Neural progenitor cell (in vitro differentiated cells): ENCODE measurements around the gene UGGT2. TPM values are rescaled to one million over a fixed set of nuclear protein-coding genes. Genes with fewer than 3 reads are reported as not detected.
A peak's percentile ranks its signal among the peaks of the same experiment; 100 is the strongest.

Experiments used
- DNase-seq: peaks from one replicate; pipeline ENCODE4 v3.0.0-alpha.2; 2016; ENCODE audit warnings: low spot score
- H2AFZ ChIP-seq: fragments of 200-600 bp; sonication (generic); replicated peaks from 2 replicates; pipeline ENCODE4 v1.6.1; 2016; ENCODE audit warnings: antibody characterized with exemption
- H3F3A ChIP-seq: fragments of 200-600 bp; sonication (generic); 2 replicates; pipeline ENCODE4 v1.6.1; 2016; ENCODE audit warnings: antibody characterized with exemption, low read depth
- H3K27ac ChIP-seq: fragments of 200-600 bp; sonication (generic); 2 replicates; pipeline ENCODE4 v1.5.1; 2016; ENCODE audit warnings: mild to moderate bottlenecking
- H3K27me3 ChIP-seq: fragments of 200-600 bp; sonication (generic); 2 replicates; pipeline ENCODE4 v1.6.1; 2016; ENCODE audit warnings: mild to moderate bottlenecking, moderate library complexity
- H3K36me3 ChIP-seq: fragments of 200-600 bp; sonication (generic); 2 replicates; pipeline ENCODE4 v1.5.1; 2016
- H3K4me1 ChIP-seq: fragments of 200-600 bp; sonication (generic); 2 replicates; pipeline ENCODE4 v1.6.1; 2016; ENCODE audit warnings: mixed run types
- H3K4me2 ChIP-seq: fragments of 200-600 bp; sonication (generic); 2 replicates; pipeline ENCODE4 v1.6.1; 2016
- H3K4me3 ChIP-seq: fragments of 200-600 bp; sonication (generic); 2 replicates; pipeline ENCODE4 v1.5.1; 2016
- H3K79me2 ChIP-seq: fragments of 200-600 bp; sonication (generic); 2 replicates; pipeline ENCODE4 v1.6.1; 2016; ENCODE audit warnings: low read depth
- H3K9ac ChIP-seq: fragments of 200-600 bp; sonication (generic); 2 replicates; pipeline ENCODE4 v1.6.1; 2016
- H3K9me3 ChIP-seq: fragments of 200-600 bp; sonication (generic); 2 replicates; pipeline ENCODE4 v1.5.1; 2016; ENCODE audit warnings: low read depth
- H4K20me1 ChIP-seq: fragments of 200-600 bp; sonication (generic); 2 replicates; pipeline ENCODE4 v1.6.1; 2016; ENCODE audit warnings: low read depth
- H3K27ac Mint-ChIP-seq: 3 replicates; pipeline ENCODE4 v1.8.0; 2021; ENCODE audit warnings: mixed read lengths
- H3K27me3 Mint-ChIP-seq: 2 replicates; pipeline ENCODE4 v1.8.0; 2022; ENCODE audit warnings: low read depth, mild to moderate bottlenecking, inconsistent platforms, moderate library complexity, mixed read lengths; ENCODE audit not compliant: insufficient read depth
- H3K36me3 Mint-ChIP-seq: 3 replicates; pipeline ENCODE4 v1.8.0; 2021; ENCODE audit warnings: mixed read lengths
- H3K4me1 Mint-ChIP-seq: 3 replicates; pipeline ENCODE4 v1.8.0; 2021; ENCODE audit warnings: mixed read lengths
- H3K4me3 Mint-ChIP-seq: 3 replicates; pipeline ENCODE4 v1.8.0; 2021; ENCODE audit warnings: mild to moderate bottlenecking, moderate library complexity, mixed read lengths
- H3K9me3 Mint-ChIP-seq: 3 replicates; pipeline ENCODE4 v1.8.0; 2020; ENCODE audit warnings: mixed read lengths
- EZH2 ChIP-seq: fragments of 200-600 bp; sonication (generic); IDR thresholded peaks from 2 replicates; pipeline ENCODE4 v1.6.1; 2017; ENCODE audit warnings: antibody characterized with exemption, mild to moderate bottlenecking, moderate library complexity
- EZH2phosphoT487 ChIP-seq: fragments of 200-600 bp; sonication (generic); IDR thresholded peaks from 2 replicates; pipeline ENCODE4 v1.6.1; 2017; ENCODE audit warnings: antibody characterized with exemption
- total RNA-seq: library from RNA; depleted of rRNA; stranded (reverse); fragments of >200 nt; gene quantifications from 2 replicates; pipeline ENCODE4 v1.2.3, GENCODE V29; 2015; ENCODE audit warnings: low replicate concordance
- TF ChIP-seq, protein P1 (sequence below): fragments of 200-600 bp; sonication (generic); IDR thresholded peaks from 2 replicates; pipeline ENCODE4 v1.5.1; 2017; ENCODE audit warnings: antibody characterized with exemption, mild to moderate bottlenecking

The UGGT2 gene
- total RNA-seq: 58.9 and 70.4 TPM in 2 replicates

DNA sequence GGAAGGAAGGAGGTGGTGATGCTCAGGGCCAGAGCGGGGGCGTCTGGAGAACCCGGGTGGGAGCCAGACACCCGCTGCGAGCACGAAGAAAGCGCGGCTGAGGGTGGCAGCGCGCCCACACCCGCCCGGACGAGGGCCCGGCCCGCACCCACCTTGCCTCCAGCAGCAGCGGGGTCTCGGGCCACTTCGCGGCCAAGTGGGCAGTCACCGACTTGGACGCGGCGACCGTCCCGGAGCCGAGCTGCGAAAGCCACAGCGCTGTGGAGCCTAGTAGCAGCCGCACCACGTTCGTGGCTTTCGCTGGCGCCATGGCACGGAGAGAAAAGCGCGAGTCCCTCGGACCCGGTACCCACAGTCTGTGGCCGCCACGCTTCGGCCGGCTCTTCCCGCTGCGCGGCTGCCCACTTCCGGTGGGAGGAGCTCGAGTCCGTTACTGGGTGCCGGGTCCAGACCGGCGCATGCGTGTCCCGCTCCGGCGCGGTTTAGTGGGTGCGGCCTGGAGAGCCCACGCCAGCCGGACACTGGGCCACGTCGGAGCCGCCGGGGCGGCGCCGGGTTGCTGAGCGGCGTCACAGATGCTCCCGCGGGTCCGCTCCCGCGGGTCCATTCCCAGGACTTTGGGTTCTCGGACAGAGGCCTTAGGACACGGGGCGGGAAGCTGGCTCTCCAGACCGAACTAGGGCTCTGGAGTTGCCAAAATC, at the start of gene UGGT2:
TSS of gene UGGT2 (minus strand) at position 399 of the 701 bp plus-strand sequence. CDS start at position 310, 89 bp downstream.
- H3K79me2 ChIP-seq: peaks cover 46% of the 10 kb centered on the region
- peak; percentile 90 for DNase-seq
- H3K27ac Mint-ChIP-seq: peak within 1 kb of the TSS; percentile 70
- H3K4me2 ChIP-seq: peak within 1 kb of the TSS; percentile 87
- H3K4me1 Mint-ChIP-seq: peaks cover 4% of the 10 kb centered on the region
- peaks cover 21% of the 10 kb centered on the region for H3K9me3 Mint-ChIP-seq
- H3K9me3 ChIP-seq: no peaks in the 10 kb centered on the region
- H3K9ac ChIP-seq: peak within 1 kb of the TSS; percentile 52
- H3K27me3 Mint-ChIP-seq: no peaks in the 10 kb centered on the region
- H3K27me3 ChIP-seq: no peaks in the 10 kb centered on the region
- peaks cover 16% of the 10 kb centered on the region for H3K36me3 Mint-ChIP-seq
- H3K4me3 ChIP-seq: peak within 1 kb of the TSS; percentile 88
- H3K4me3 Mint-ChIP-seq: peak within 1 kb of the TSS; percentile 99
- H3F3A ChIP-seq: peaks cover 4% of the 10 kb centered on the region
- peak within 1 kb of the TSS; percentile 100 for H2AFZ ChIP-seq
- TF ChIP-seq, protein P1, sequence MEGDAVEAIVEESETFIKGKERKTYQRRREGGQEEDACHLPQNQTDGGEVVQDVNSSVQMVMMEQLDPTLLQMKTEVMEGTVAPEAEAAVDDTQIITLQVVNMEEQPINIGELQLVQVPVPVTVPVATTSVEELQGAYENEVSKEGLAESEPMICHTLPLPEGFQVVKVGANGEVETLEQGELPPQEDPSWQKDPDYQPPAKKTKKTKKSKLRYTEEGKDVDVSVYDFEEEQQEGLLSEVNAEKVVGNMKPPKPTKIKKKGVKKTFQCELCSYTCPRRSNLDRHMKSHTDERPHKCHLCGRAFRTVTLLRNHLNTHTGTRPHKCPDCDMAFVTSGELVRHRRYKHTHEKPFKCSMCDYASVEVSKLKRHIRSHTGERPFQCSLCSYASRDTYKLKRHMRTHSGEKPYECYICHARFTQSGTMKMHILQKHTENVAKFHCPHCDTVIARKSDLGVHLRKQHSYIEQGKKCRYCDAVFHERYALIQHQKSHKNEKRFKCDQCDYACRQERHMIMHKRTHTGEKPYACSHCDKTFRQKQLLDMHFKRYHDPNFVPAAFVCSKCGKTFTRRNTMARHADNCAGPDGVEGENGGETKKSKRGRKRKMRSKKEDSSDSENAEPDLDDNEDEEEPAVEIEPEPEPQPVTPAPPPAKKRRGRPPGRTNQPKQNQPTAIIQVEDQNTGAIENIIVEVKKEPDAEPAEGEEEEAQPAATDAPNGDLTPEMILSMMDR: no peak
- TF ChIP-seq EZH2 (no peak), EZH2phosphoT487 (no peak)
- H4K20me1 ChIP-seq: no peaks in the 10 kb centered on the region
- H3K4me1 ChIP-seq: peaks cover 3% of the 10 kb centered on the region
- H3K36me3 ChIP-seq: no peaks in the 10 kb centered on the region
- H3K27ac ChIP-seq: peak within 1 kb of the TSS; percentile 53

- no peak for DNase-seq
- H2AFZ ChIP-seq: no peak overlapping the region
- no peaks in the 10 kb centered on the region for H3K79me2 ChIP-seq
- no peaks in the 10 kb centered on the region for H4K20me1 ChIP-seq
- Mint-ChIP-seq H3K4me3 (no peak overlapping the region), H3K27me3 (peaks cover 4% of the 10 kb centered on the region), H3K4me1 (no peaks in the 10 kb centered on the region), H3K36me3 (no peaks in the 10 kb centered on the region), H3K27ac (no peak overlapping the region), H3K9me3 (no peaks in the 10 kb centered on the region)
- no peaks in the 10 kb centered on the region for H3K4me1 ChIP-seq
- H3K4me3 ChIP-seq: no peak overlapping the region
- H3F3A ChIP-seq: no peaks in the 10 kb centered on the region
- no peaks in the 10 kb centered on the region for H3K36me3 ChIP-seq
- H3K4me2 ChIP-seq: no peak overlapping the region
- no peaks in the 10 kb centered on the region for H3K9me3 ChIP-seq
- TF ChIP-seq EZH2phosphoT487 (no peak), EZH2 (no peak)
- TF ChIP-seq, protein P1: no peak
- H3K27ac ChIP-seq: no peak overlapping the region
- H3K9ac ChIP-seq: no peak overlapping the region
- H3K27me3 ChIP-seq: peaks cover 9% of the 10 kb centered on the region
Observed at GRCh38 chr13:96100457-96101220, 47.4 kb upstream of the UGGT2 start.

DNA sequence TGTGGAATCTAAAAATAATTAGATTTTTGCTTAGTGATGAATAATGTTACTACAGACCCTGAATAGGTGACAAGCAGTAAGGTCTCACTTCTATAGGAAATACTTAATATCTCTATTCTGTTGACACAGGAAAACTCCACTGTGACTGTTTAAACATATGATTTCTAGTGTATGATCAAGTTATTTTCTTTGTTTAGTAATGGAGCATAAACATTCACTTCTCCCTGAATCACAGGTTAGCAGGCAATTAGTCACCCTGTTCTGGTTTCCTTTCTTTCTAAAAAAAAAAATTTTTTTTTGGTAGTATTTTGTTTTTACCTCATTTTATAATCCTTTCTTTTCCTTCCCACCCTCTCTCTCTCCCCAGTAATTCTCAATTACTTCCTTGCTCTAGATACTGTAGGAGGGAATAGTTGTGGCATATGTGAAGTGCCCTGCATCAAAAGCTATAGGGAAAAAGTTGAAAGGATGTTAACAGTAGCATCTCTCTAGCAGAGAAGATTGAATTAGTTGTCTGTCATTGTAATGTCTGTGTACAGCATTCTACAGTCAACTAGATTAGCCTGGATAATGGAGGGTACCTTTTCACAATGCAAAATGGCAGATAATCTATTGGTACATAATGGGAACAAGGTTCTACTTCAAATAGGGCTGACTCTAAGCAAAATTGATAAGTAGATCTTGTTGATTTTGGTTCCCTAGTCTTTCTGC, 40.2 kb upstream of the UGGT2 start:
- H3K27me3 Mint-ChIP-seq: peaks cover 46% of the 10 kb centered on the region
- H3K36me3 Mint-ChIP-seq: no peaks in the 10 kb centered on the region
- Histone ChIP-seq H3K36me3 (no peaks in the 10 kb centered on the region), H3K4me1 (peaks cover 11% of the 10 kb centered on the region), H3K9me3 (no peaks in the 10 kb centered on the region), H3K9ac (no peak overlapping the region), H3K4me2 (no peak overlapping the region), H3K79me2 (no peaks in the 10 kb centered on the region), H3K27me3 (peaks cover 79% of the 10 kb centered on the region), H4K20me1 (peaks cover 11% of the 10 kb centered on the region), H3F3A (peaks cover 11% of the 10 kb centered on the region), H3K4me3 (no peak overlapping the region), H2AFZ (no peak overlapping the region), H3K27ac (no peak overlapping the region)
- DNase-seq: no peak
- H3K27ac Mint-ChIP-seq: no peak overlapping the region
- no peaks in the 10 kb centered on the region for H3K9me3 Mint-ChIP-seq
- H3K4me3 Mint-ChIP-seq: no peak overlapping the region
- TF ChIP-seq, protein P1: no peak
- no peak for TF ChIP-seq EZH2
- peaks cover 10% of the 10 kb centered on the region for H3K4me1 Mint-ChIP-seq
